OCI-LY7 (cell line): ENCODE measurements around the gene FLNC.

Experiments
- EZH2phosphoT487 ChIP-seq: fragments of 200-600 bp; sonication (generic); IDR thresholded peaks from 2 replicates; pipeline ENCODE4 v1.6.1; 2018; ENCODE audit warnings: low read depth, borderline replicate concordance, mild to moderate bottlenecking, mixed run types, antibody characterized with exemption, low read length, moderate library complexity, mixed read lengths
- TF ChIP-seq, protein P1 (sequence below): fragments of 200-600 bp; sonication (generic); conservative IDR thresholded peaks from 2 replicates; pipeline ENCODE4 v1.5.1; 2014; ENCODE audit warnings: mild to moderate bottlenecking, antibody characterized with exemption, low read length, moderate library complexity, mixed read lengths

DNA sequence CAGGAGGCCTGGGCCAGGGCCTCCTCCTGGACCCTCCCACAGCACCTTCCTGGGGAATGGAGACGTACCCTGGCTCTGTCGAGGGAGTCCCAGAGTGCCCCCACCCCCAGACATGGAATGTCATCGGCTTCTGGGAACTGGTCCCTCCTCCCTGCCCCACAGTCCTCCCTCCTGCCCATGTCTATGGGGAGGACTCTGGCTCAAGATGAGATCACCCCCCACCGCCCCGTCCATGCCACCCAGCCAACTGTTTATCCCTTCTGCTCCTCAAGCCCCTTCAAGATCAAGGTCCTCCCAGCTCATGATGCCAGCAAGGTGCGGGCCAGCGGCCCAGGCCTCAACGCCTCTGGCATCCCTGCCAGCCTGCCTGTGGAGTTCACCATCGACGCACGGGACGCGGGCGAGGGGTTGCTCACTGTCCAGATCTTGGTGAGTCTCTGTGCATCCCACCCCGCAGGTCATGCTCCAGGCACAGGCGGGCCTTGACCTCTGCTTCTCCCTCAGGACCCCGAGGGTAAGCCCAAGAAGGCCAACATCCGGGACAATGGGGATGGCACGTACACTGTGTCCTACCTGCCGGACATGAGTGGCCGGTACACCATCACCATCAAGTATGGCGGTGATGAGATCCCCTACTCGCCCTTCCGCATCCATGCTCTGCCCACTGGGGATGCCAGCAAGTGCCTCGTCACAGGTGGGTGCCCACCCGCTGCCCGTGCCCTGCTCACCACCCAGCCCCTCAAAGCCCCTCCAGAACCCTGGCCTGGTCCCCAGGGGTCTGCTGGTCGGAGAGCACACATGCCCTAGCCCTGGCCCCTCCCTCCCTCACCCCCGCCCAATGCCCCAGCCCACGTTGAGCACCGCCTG lies 18.3 kb downstream of the FLNC start:
- TF ChIP-seq, protein P1, sequence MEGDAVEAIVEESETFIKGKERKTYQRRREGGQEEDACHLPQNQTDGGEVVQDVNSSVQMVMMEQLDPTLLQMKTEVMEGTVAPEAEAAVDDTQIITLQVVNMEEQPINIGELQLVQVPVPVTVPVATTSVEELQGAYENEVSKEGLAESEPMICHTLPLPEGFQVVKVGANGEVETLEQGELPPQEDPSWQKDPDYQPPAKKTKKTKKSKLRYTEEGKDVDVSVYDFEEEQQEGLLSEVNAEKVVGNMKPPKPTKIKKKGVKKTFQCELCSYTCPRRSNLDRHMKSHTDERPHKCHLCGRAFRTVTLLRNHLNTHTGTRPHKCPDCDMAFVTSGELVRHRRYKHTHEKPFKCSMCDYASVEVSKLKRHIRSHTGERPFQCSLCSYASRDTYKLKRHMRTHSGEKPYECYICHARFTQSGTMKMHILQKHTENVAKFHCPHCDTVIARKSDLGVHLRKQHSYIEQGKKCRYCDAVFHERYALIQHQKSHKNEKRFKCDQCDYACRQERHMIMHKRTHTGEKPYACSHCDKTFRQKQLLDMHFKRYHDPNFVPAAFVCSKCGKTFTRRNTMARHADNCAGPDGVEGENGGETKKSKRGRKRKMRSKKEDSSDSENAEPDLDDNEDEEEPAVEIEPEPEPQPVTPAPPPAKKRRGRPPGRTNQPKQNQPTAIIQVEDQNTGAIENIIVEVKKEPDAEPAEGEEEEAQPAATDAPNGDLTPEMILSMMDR: no peak
- TF ChIP-seq EZH2phosphoT487: no peak
